ENCODE results near the gene ZNF792. TPM values are rescaled to one million over a fixed set of nuclear protein-coding genes. Genes with fewer than 3 reads are reported as not detected.
A peak's percentile ranks its signal among the peaks of the same experiment; 100 is the strongest.
"Not testable (repeated sequence)": the region's sequence is repeated elsewhere in the genome, so short reads cannot be mapped to it uniquely, and the experiment has no call there.

The ZNF792 gene
- total RNA-seq, 3 donors from 2014 or later (not counting 1 experiment from before 2014, with no cell fraction given), result 11.9 to 19.6 (median 16.2) TPM

GRCh38 chr19:34926685-34927375 is 37.2 kb downstream of the ZNF792 start, which contains the start of gene ZNF30:
ZNF30 (plus strand) TSS chr19:34926903; CDS start chr19:34929948, 3,045 bp downstream.
- peak within 1 kb of the TSS; percentile 90 for H3K4me3 ChIP-seq (ENCODE audit: low read length)
- intact Hi-C loops (cut with micrococcal nuclease), result no loop called here
- Mint-ChIP-seq H3K27me3 (ENCODE audit: low read depth in 2 of 2) (peaks cover 3 to 7% of the 10 kb centered on the region in 2 donors), H3K4me1 (peaks cover 13 to 14% of the 10 kb centered on the region in 2 donors), H3K9me3 (no peaks in the 10 kb centered on the region), H3K36me3 (no peaks in the 10 kb centered on the region), H3K4me3 (peak within 1 kb of the TSS; percentile 94), H3K27ac (peak within 1 kb of the TSS; percentile 63 to 83)
- no peak for TF ChIP-seq CTCF (IDR thresholded peaks at IDR 0.05)
- H3K36me3 ChIP-seq (ENCODE audit: control insufficient read depth, insufficient read depth, low read length), result no peaks in the 10 kb centered on the region
- no peaks in the 10 kb centered on the region for H3K9me3 ChIP-seq (ENCODE audit: control insufficient read depth, insufficient read depth, low read length)
- H3K27ac ChIP-seq (ENCODE audit: low read length), result peak within 1 kb of the TSS; percentile 52
- under 1% methylated on average over 53 of the region's 53 CpGs for WGBS (ENCODE audit: insufficient coverage)
- peaks cover 10% of the 10 kb centered on the region for H3K4me1 ChIP-seq (ENCODE audit: control insufficient read depth, insufficient read depth, low read length)
- DNase-seq, result peak; percentile 72 to 87
- no peaks in the 10 kb centered on the region for H3K27me3 ChIP-seq (ENCODE audit: control insufficient read depth, insufficient read depth, low read length)
- ATAC-seq, result peak; percentile 91 to 99 (median 98)

GRCh38 chr19:34926361-34926684 is 37.7 kb downstream of the ZNF792 start:
- peak overlapping the region; percentile 52 for H3K27ac ChIP-seq (ENCODE audit: low read length)
- no peaks in the 10 kb centered on the region for H3K27me3 ChIP-seq (ENCODE audit: control insufficient read depth, insufficient read depth, low read length)
- no CpG with 5 or more reads among the region's 3 CpGs for WGBS (ENCODE audit: insufficient coverage)
- peak overlapping the region in 1 of 2 donors; percentile 83 for H3K27ac Mint-ChIP-seq
- H3K36me3 Mint-ChIP-seq, result no peaks in the 10 kb centered on the region
- no peaks in the 10 kb centered on the region for H3K9me3 ChIP-seq (ENCODE audit: control insufficient read depth, insufficient read depth, low read length)
- intact Hi-C loops (cut with micrococcal nuclease), result no loop called here
- peaks cover 10% of the 10 kb centered on the region for H3K4me1 ChIP-seq (ENCODE audit: control insufficient read depth, insufficient read depth, low read length)
- H3K36me3 ChIP-seq (ENCODE audit: control insufficient read depth, insufficient read depth, low read length), result no peaks in the 10 kb centered on the region
- ATAC-seq (no peak), DNase-seq (no peak)
- H3K27me3 Mint-ChIP-seq (ENCODE audit: low read depth in 2 of 2), result peaks cover 3 to 7% of the 10 kb centered on the region in 2 donors
- H3K9me3 Mint-ChIP-seq, result no peaks in the 10 kb centered on the region
- H3K4me3 Mint-ChIP-seq, result peak overlapping the region; percentile 94
- no peak for TF ChIP-seq CTCF (IDR thresholded peaks at IDR 0.05)
- peaks cover 13 to 14% of the 10 kb centered on the region in 2 donors for H3K4me1 Mint-ChIP-seq
- H3K4me3 ChIP-seq (ENCODE audit: low read length), result peak overlapping the region; percentile 90

- H3K27me3 ChIP-seq (ENCODE audit: control insufficient read depth, insufficient read depth, low read length), result no peaks in the 10 kb centered on the region
- Mint-ChIP-seq H3K9me3 (no peaks in the 10 kb centered on the region), H3K4me3 (peak overlapping the region; percentile 25), H3K27ac (no peak overlapping the region), H3K4me1 (peaks cover 13 to 14% of the 10 kb centered on the region in 2 donors), H3K27me3 (ENCODE audit: low read depth in 2 of 2) (peaks cover 3 to 7% of the 10 kb centered on the region in 2 donors), H3K36me3 (no peaks in the 10 kb centered on the region)
- no peaks in the 10 kb centered on the region for H3K9me3 ChIP-seq (ENCODE audit: control insufficient read depth, insufficient read depth, low read length)
- no peak for ATAC-seq
- peaks cover 10% of the 10 kb centered on the region for H3K4me1 ChIP-seq (ENCODE audit: control insufficient read depth, insufficient read depth, low read length)
- H3K4me3 ChIP-seq (ENCODE audit: low read length), result no peak overlapping the region
- DNase-seq, result no peak
- intact Hi-C loops (cut with micrococcal nuclease), result no loop called here
- H3K36me3 ChIP-seq (ENCODE audit: control insufficient read depth, insufficient read depth, low read length), result no peaks in the 10 kb centered on the region
- H3K27ac ChIP-seq (ENCODE audit: low read length), result no peak overlapping the region
- no peak for TF ChIP-seq CTCF (IDR thresholded peaks at IDR 0.05)
- 91% methylated on average over 15 of the region's 15 CpGs for WGBS (ENCODE audit: insufficient coverage)
Measured at GRCh38 chr19:34925278-34925855, 38.7 kb downstream of the ZNF792 start.

- H3K36me3 ChIP-seq (ENCODE audit: control insufficient read depth, insufficient read depth, low read length); H3K27ac ChIP-seq (ENCODE audit: low read length); DNase-seq; H3K4me1 Mint-ChIP-seq; H3K27ac Mint-ChIP-seq; H3K27me3 ChIP-seq (ENCODE audit: control insufficient read depth, insufficient read depth, low read length); H3K9me3 Mint-ChIP-seq; H3K36me3 Mint-ChIP-seq; ATAC-seq; H3K4me3 Mint-ChIP-seq; H3K4me3 ChIP-seq (ENCODE audit: low read length); H3K4me1 ChIP-seq (ENCODE audit: control insufficient read depth, insufficient read depth, low read length); intact Hi-C loops (cut with micrococcal nuclease): not testable (repeated sequence)
- H3K9me3 ChIP-seq (ENCODE audit: control insufficient read depth, insufficient read depth, low read length), result peaks cover 14% of the 10 kb centered on the region
- 69% methylated on average over 7 of the region's 8 CpGs for WGBS (ENCODE audit: insufficient coverage)
- H3K27me3 Mint-ChIP-seq (ENCODE audit: low read depth in 2 of 2), result peaks cover 12 to 16% of the 10 kb centered on the region in 2 donors
Measured at GRCh38 chr19:34920090-34920786, 43.8 kb downstream of the ZNF792 start.
